Tibial nerve (tissue), 4 donors: Measurements from ENCODE around the gene ERP27.

Experiments
- EP300 ChIP-seq, 2 donors: sonication (generic); formaldehyde crosslinking; IDR thresholded peaks; one replicate each; pipeline ENCODE4 v1.6.1; 2017; ENCODE audit warnings: antibody characterized with exemption in 2 of 2, mild to moderate bottlenecking in 1 of 2
- POLR2A ChIP-seq, 2 donors: fragments of 450-650 bp; IDR thresholded peaks; one replicate each; pipeline ENCODE4 v1.6.1; 2017; ENCODE audit warnings: antibody characterized with exemption in 2 of 2, mild to moderate bottlenecking in 2 of 2, moderate library complexity in 2 of 2
- TF ChIP-seq, protein P1 (sequence below), 5 experiments: fragments of 200-600 bp in 3 of 5; fragments of 450-650 bp in 2 of 5; sonication (generic) in 3 of 5; IDR thresholded peaks; one replicate each; pipeline ENCODE4 v1.5.1; 2016 to 2019; ENCODE audit warnings: antibody characterized with exemption in 5 of 5, mild to moderate bottlenecking in 3 of 5, moderate library complexity in 2 of 5

DNA sequence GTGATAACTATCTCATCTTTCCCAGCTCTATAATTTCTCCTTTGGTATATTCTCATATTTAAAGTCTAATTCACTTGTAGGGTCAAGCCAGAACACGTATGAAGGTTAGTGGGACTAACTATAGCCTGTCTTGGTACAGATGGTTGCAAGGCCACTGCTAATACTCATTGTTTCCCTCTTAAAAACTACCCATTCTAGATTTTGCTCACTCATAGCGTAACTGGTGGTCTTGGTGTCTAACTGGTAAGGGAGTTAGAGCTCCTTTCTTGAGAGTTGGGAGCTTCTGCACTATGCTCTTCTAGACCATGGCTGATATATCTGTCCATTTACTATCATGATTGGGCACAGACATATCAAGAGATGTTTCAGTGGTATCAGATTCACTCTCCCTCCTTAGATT lies 61.5 kb downstream of the ERP27 start:
- TF ChIP-seq, protein P1, sequence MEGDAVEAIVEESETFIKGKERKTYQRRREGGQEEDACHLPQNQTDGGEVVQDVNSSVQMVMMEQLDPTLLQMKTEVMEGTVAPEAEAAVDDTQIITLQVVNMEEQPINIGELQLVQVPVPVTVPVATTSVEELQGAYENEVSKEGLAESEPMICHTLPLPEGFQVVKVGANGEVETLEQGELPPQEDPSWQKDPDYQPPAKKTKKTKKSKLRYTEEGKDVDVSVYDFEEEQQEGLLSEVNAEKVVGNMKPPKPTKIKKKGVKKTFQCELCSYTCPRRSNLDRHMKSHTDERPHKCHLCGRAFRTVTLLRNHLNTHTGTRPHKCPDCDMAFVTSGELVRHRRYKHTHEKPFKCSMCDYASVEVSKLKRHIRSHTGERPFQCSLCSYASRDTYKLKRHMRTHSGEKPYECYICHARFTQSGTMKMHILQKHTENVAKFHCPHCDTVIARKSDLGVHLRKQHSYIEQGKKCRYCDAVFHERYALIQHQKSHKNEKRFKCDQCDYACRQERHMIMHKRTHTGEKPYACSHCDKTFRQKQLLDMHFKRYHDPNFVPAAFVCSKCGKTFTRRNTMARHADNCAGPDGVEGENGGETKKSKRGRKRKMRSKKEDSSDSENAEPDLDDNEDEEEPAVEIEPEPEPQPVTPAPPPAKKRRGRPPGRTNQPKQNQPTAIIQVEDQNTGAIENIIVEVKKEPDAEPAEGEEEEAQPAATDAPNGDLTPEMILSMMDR (IDR thresholded peaks at IDR 0.05) = no peak
- TF ChIP-seq POLR2A (IDR thresholded peaks at IDR 0.05) (no peak), EP300 (IDR thresholded peaks at IDR 0.05) (no peak)
